Panc1 (cell line): ENCODE data around the gene VTI1A. TPM values are rescaled to one million over a fixed set of nuclear protein-coding genes. Genes with fewer than 3 reads are reported as not detected.

Experiments used
- ATAC-seq: fragments of 200-7000 bp; cut with Tn5 transposase; 2 replicates; pipeline ENCODE4 v1.9.1; 2020; ENCODE audit warnings: mild to moderate bottlenecking, moderate library complexity
- BruUV-seq: library from RNA; stranded (reverse); fragments of 400-500 nt; replicated peaks from 2 replicates; lab custom pipeline; 2021; lab: Mats Ljungman, UMichigan
- CTCF ChIA-PET: fragments of 300-600 bp; sonication (Branson Sonifier 250); formaldehyde crosslinking; loops from one replicate; lab custom pipeline; 2022; ENCODE audit warnings: antibody characterized with exemption; lab: Charles Lee
- POLR2A ChIA-PET: fragments of 300-600 bp; sonication (Branson Sonifier 250); formaldehyde crosslinking; loops from one replicate; lab custom pipeline; 2022; ENCODE audit warnings: antibody characterized with exemption; lab: Charles Lee
- DNase-seq: peaks from one replicate; pipeline ENCODE4 v3.0.0-alpha.2; 2010; ENCODE audit warnings: low read depth, low spot score
- H3K27ac ChIP-seq: 2 replicates; pipeline ENCODE4 v1.5.1; 2011; ENCODE audit warnings: mild to moderate bottlenecking, low read length, inconsistent platforms
- H3K27me3 ChIP-seq: fragments of 200-500 bp; sonication (Bioruptor generic); 2 replicates; pipeline ENCODE4 v1.6.0; 2014; ENCODE audit warnings: low read length, inconsistent platforms; ENCODE audit not compliant: control insufficient read depth, insufficient read depth
- H3K36me3 ChIP-seq: fragments of 200-500 bp; sonication (Bioruptor generic); 2 replicates; pipeline ENCODE4 v1.5.1; 2014; ENCODE audit warnings: inconsistent platforms, mild to moderate bottlenecking, low read length, moderate library complexity; ENCODE audit not compliant: control insufficient read depth, insufficient read depth
- H3K4me1 ChIP-seq: 2 replicates; pipeline ENCODE4 v1.5.1; 2011; ENCODE audit warnings: inconsistent platforms, mild to moderate bottlenecking, low read length, moderate library complexity; ENCODE audit not compliant: control insufficient read depth, insufficient read depth
- H3K4me3 ChIP-seq, 2 experiments: 2 replicates each; pipeline ENCODE4 v1.5.1; 2011 to 2012; ENCODE audit warnings: low read depth in 2 of 2, low read length in 2 of 2, mild to moderate bottlenecking in 2 of 2, inconsistent platforms in 1 of 2, moderate library complexity in 1 of 2
- H3K9me3 ChIP-seq: fragments of 200-500 bp; sonication (Bioruptor generic); 2 replicates; pipeline ENCODE4 v1.5.1; 2014; ENCODE audit warnings: low read depth, mild to moderate bottlenecking, inconsistent platforms, low read length, moderate library complexity; ENCODE audit not compliant: control insufficient read depth, insufficient read depth
- POLR2AphosphoS5 ChIP-seq: IDR thresholded peaks from 2 replicates; pipeline ENCODE4 v1.6.1; 2012; ENCODE audit warnings: mild to moderate bottlenecking, low read depth, low read length, moderate library complexity
- REST ChIP-seq, 2 experiments: IDR thresholded peaks; 2 replicates each; pipeline ENCODE4 v1.6.1; 2011 to 2012; ENCODE audit warnings: low read depth in 2 of 2, control low read depth in 1 of 2, low read length in 1 of 2, mild to moderate bottlenecking in 1 of 2, moderate library complexity in 1 of 2; ENCODE audit not compliant: insufficient read depth in 1 of 2
- SIN3A ChIP-seq: IDR thresholded peaks from 2 replicates; pipeline ENCODE4 v1.6.1; 2012; ENCODE audit warnings: low read depth, mild to moderate bottlenecking, low read length, moderate library complexity, borderline replicate concordance; ENCODE audit not compliant: insufficient read depth
- TCF7L2 ChIP-seq: IDR thresholded peaks from 2 replicates; pipeline ENCODE4 v1.6.1; 2011; ENCODE audit warnings: mild to moderate bottlenecking, low read depth, low read length, inconsistent platforms
- in situ Hi-C: cut with HindIII; loops from 2 replicates; pipeline ENCODE4 v1.10.0; 2016; ENCODE audit warnings: low sequenced_read_pairs, low pct_unique_long_range_greater_than_20kb
- intact Hi-C: fragments of 100-400 bp; cut with micrococcal nuclease; formaldehyde crosslinking; loops from one replicate; pipeline ENCODE4 v1.10.0; 2022; ENCODE audit not compliant: unreplicated experiment
- total RNA-seq: library from RNA; stranded (reverse); gene quantifications from one replicate; pipeline ENCODE4 v1.2.1, GENCODE V29; 2021; ENCODE audit not compliant: unreplicated experiment
- TF ChIP-seq, protein P1 (sequence below): fragments of 450-650 bp; IDR thresholded peaks from 2 replicates; pipeline ENCODE4 v1.5.1; 2017; ENCODE audit warnings: mild to moderate bottlenecking

VTI1A gene
- total RNA-seq, 1 experiment from 2014 or later = 36.3 TPM

- intact Hi-C loops (no loop called here), in situ Hi-C loops (no loop called here)
- H3K36me3 ChIP-seq = no peaks in the 10 kb centered on the region
- CTCF ChIA-PET = no interaction called here
- no TSS peak for BruUV-seq
- TF ChIP-seq REST (IDR thresholded peaks at IDR 0.05; ENCODE audit: insufficient read depth in 1 of 2, low read depth in 2 of 2, low read length in 1 of 2) (no peak), POLR2AphosphoS5 (no peak), TCF7L2 (no peak), SIN3A (no peak)
- TF ChIP-seq, protein P1, sequence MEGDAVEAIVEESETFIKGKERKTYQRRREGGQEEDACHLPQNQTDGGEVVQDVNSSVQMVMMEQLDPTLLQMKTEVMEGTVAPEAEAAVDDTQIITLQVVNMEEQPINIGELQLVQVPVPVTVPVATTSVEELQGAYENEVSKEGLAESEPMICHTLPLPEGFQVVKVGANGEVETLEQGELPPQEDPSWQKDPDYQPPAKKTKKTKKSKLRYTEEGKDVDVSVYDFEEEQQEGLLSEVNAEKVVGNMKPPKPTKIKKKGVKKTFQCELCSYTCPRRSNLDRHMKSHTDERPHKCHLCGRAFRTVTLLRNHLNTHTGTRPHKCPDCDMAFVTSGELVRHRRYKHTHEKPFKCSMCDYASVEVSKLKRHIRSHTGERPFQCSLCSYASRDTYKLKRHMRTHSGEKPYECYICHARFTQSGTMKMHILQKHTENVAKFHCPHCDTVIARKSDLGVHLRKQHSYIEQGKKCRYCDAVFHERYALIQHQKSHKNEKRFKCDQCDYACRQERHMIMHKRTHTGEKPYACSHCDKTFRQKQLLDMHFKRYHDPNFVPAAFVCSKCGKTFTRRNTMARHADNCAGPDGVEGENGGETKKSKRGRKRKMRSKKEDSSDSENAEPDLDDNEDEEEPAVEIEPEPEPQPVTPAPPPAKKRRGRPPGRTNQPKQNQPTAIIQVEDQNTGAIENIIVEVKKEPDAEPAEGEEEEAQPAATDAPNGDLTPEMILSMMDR = no peak
- no peaks in the 10 kb centered on the region for H3K9me3 ChIP-seq
- POLR2A ChIA-PET = no interaction called here
- H3K27me3 ChIP-seq = no peaks in the 10 kb centered on the region
- no peaks in the 10 kb centered on the region for H3K4me1 ChIP-seq
- ATAC-seq (no peak), DNase-seq (no peak)
- no peak overlapping the region for H3K4me3 ChIP-seq
- no peak overlapping the region for H3K27ac ChIP-seq
These were observed 240.6 kb downstream of the VTI1A start for GRCh38 chr10:112687647-112688046.

DNA sequence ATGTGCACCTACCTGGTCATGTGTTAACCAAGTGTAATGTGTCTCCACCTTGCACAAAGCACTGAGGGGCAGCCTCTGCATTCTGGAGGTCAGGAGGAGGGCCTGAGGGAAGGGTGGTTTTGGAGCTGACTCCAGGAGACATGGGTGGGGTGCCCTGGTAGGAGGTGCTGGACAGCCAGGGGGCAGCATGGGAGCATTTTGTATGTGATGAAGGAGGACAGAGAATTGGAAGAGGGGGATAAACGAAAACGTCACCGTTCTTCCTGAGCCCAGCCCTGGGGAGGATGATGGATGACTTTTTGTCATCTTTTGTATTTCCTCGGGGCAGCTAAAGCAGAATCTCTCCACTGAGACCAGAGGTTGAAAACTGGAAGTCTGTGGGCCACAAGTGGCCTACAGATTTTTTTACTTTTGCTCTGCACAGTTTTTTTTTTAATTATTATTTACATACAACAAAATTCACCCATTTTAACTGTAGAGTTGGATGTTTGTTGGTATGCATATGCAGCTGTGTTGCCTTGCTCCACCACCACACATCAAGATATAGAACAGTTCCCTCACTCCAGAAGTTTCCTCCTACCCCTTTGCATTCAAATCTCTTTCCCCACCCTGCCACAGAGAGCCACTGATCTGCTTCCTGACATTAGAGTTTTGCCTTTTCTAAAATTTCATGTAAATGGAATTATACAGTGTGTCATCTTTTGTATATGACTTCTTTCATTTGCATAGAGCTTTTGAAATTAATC, 242.5 kb downstream of the VTI1A start:
- intact Hi-C loops (no loop called here), in situ Hi-C loops (no loop called here)
- H3K27me3 ChIP-seq = no peaks in the 10 kb centered on the region
- no TSS peak for BruUV-seq
- no peaks in the 10 kb centered on the region for H3K36me3 ChIP-seq
- no peak for TF ChIP-seq TCF7L2
- TF ChIP-seq, protein P1 = peak; percentile 68
- no peaks in the 10 kb centered on the region for H3K9me3 ChIP-seq
- POLR2A ChIA-PET = interaction anchor here (0.7 kb wide), 1 partner anchor 18 kb away, joined by 3 read pairs; no protein-coding TSS in a partner anchor
- CTCF ChIA-PET = no interaction called here
- no peaks in the 10 kb centered on the region for H3K4me1 ChIP-seq
- no peak overlapping the region for H3K4me3 ChIP-seq
- H3K27ac ChIP-seq = no peak overlapping the region
- DNase-seq = no peak
- ATAC-seq = peak; percentile 74; the same call in 1 of the 2 replicates
